ENCODE results near the gene NNT. TPM values are rescaled to one million over a fixed set of nuclear protein-coding genes. Genes with fewer than 3 reads are reported as not detected.

Gene NNT
- total RNA-seq = 100 to 1,000 TPM; 206 to 631 (median 475) TPM
- polyA plus RNA-seq = 100 to 1,000 TPM in 1 of 2 donors, 10 to 100 TPM in 1; 53.8 to 119 TPM
- long read RNA-seq, donor 1, full-length matches to known transcripts = 372 of 589 reads
- long read RNA-seq, donor 1, partial matches to known transcripts = 176 of 589 reads
- long read RNA-seq, donor 1, other reads (novel, unspliced or antisense) = 41 of 589 reads
- long read RNA-seq, donor 2, full-length matches to known transcripts = 722 of 1,459 reads
- long read RNA-seq, donor 2, partial matches to known transcripts = 655 of 1,459 reads
- long read RNA-seq, donor 2, other reads (novel, unspliced or antisense) = 82 of 1,459 reads
- long read RNA-seq, donor 3, full-length matches to known transcripts = 248 of 353 reads
- long read RNA-seq, donor 3, partial matches to known transcripts = 80 of 353 reads
- long read RNA-seq, donor 3, other reads (novel, unspliced or antisense) = 25 of 353 reads

GRCh38 chr5:43602461-43603343, at the start of gene NNT:
NNT (plus strand) TSS chr5:43603180; CDS start chr5:43609196, 6,016 bp downstream.
- Histone ChIP-seq H3K4me1 (peaks cover 0 to 45% (median 18%) of the 10 kb centered on the region in 12 donors), H3K36me3 (no peaks in the 10 kb centered on the region), H3K27me3 (no peaks in the 10 kb centered on the region), H3K27ac (peak within 1 kb of the TSS; percentile 94 to 98 (median 96)), H3K4me3 (peak within 1 kb of the TSS; percentile 62 to 90 (median 84)), H3K9me3 (no peaks in the 10 kb centered on the region)
- peak in 1 of 12 donors; percentile 16 for TF ChIP-seq CTCF (IDR thresholded peaks at IDR 0.05)
- TF ChIP-seq POLR2A (IDR thresholded peaks at IDR 0.05) = peak in 1 of 2 donors; percentile 48
- 0 to 1% (median 1%) methylated on average over 33 to 60 of the region's 60 CpGs for WGBS, 4 donors
- intact Hi-C loops (cut with DNase I) = loop anchor here (1.0 to 5.0 kb wide), 6 partner anchors 24 to 120 kb away; partner anchors contain the start of genes PAIP1 (in 10 of the 10) and TMEM267 (in 1 of the 10)
- peak; percentile 32 to 84 (median 76) for ATAC-seq
- DNase-seq = peak; percentile 83 to 91 (median 88)

GRCh38 chr5:43553381-43553780, 49.6 kb upstream of the NNT start:
- Histone ChIP-seq H3K4me1 (peaks cover 6 to 65% (median 46%) of the 10 kb centered on the region in 12 donors), H3K36me3 (peaks cover 0 to 64% (median 50%) of the 10 kb centered on the region in 9 donors), H3K4me3 (no peak overlapping the region), H3K27ac (peak overlapping the region in 6 of 12 donors; percentile 6 to 49 (median 16)), H3K27me3 (no peaks in the 10 kb centered on the region), H3K9me3 (no peaks in the 10 kb centered on the region)
- no peak for TF ChIP-seq POLR2A (IDR thresholded peaks at IDR 0.05)
- WGBS, 4 donors = 28 to 40% (median 32%) methylated on average over 2 of the region's 2 CpGs
- intact Hi-C loops (cut with DNase I) = loop anchor here in 1 of 10 donors (5.0 kb wide), 1 partner anchor 36 kb away; the partner anchor contains the start of gene C5orf34
- ATAC-seq (no peak), DNase-seq (no peak)

DNA sequence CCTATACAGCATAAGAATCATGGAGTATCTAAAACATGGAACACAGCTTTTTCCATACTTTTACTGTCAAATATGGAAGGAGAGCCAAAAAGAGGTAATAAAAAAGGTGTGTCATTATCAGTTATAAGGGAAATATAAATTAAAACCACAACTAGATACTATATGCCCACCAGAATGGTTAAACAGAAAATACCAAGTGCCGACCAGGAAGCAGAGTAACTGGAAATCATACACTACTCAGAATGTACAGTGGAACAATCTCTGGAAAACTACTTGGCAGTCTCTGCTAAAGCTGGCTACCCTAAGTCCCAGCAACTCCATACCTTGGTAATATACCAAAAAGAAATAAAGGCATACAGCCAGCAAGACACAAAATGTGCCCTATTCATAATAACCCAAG, 48.5 kb upstream of the NNT start:
- intact Hi-C loops (cut with DNase I) = loop anchor here in 1 of 10 donors (5.0 kb wide), 1 partner anchor 37 kb away; the partner anchor contains the start of gene C5orf34
- H3K27ac ChIP-seq = peak overlapping the region in 2 of 12 donors; percentile 45 to 49

More for the DNA sequence above, 48.5 kb upstream of the NNT start:
- 58 to 72% (median 65%) methylated on average over 1 of the region's 1 CpG for WGBS, 4 donors
- no peak for DNase-seq
- Histone ChIP-seq H3K9me3 (no peaks in the 10 kb centered on the region), H3K36me3 (peaks cover 0 to 54% (median 46%) of the 10 kb centered on the region in 9 donors), H3K27me3 (no peaks in the 10 kb centered on the region), H3K4me1 (peaks cover 6 to 63% (median 42%) of the 10 kb centered on the region in 12 donors), H3K4me3 (peak overlapping the region in 2 of 12 donors; percentile 89 to 95)
- no peak for ATAC-seq
- TF ChIP-seq POLR2A (IDR thresholded peaks at IDR 0.05) (no peak), CTCF (IDR thresholded peaks at IDR 0.05) (no peak)

Measured in heart left ventricle (tissue), 16 donors.